GM12878 (cell line): Measurements from ENCODE around the gene TSHZ1. TPM values are rescaled to one million over a fixed set of nuclear protein-coding genes. Genes with fewer than 3 reads are reported as not detected.

ENCODE experiments used
- ATAC-seq: fragments of 200-7000 bp; cut with Tn5 transposase; 3 replicates; pipeline ENCODE4 v1.9.1; 2020; ENCODE audit warnings: mild to moderate bottlenecking, moderate library complexity
- BruUV-seq: library from RNA; stranded (reverse); fragments of 400-500 nt; replicated peaks from 2 replicates; lab custom pipeline; 2021; lab: Mats Ljungman, UMichigan
- CTCF ChIA-PET: fragments of 300-600 bp; sonication (Branson Sonifier 250); formaldehyde crosslinking; extraction: SDS; loops from one replicate; lab custom pipeline; 2021; ENCODE audit warnings: inconsistent platforms; lab: Yijun Ruan, JAX
- POLR2A ChIA-PET: fragments of 350-600 bp; formaldehyde crosslinking; extraction: SDS; loops from one replicate; lab custom pipeline; 2021; ENCODE audit warnings: inconsistent platforms; lab: Charles Lee
- RAD21 ChIA-PET: fragments of 300-600 bp; sonication (Branson Sonifier 250); formaldehyde crosslinking; loops from one replicate; lab custom pipeline; 2023; ENCODE audit warnings: antibody characterized with exemption; ENCODE audit not compliant: unreplicated experiment; lab: Charles Lee
- SMC1A ChIA-PET: fragments of 300-600 bp; sonication (Branson Sonifier 250); formaldehyde crosslinking; loops from one replicate; lab custom pipeline; 2023; ENCODE audit not compliant: unreplicated experiment, uncharacterized antibody; lab: Charles Lee
- DNase-seq: peaks from one replicate; pipeline ENCODE4 v3.0.0-alpha.2; 2011; ENCODE audit warnings: low read depth, low spot score
- FAIRE-seq: peaks from 3 replicates; lab custom pipeline; 2011; peaks lifted over from hg19 to GRCh38; lab: Jason Lieb, UNC
- H2AFZ ChIP-seq: 2 replicates; pipeline ENCODE4 v1.6.0; 2011; ENCODE audit warnings: low read depth, low read length, control low read depth; ENCODE audit not compliant: control insufficient read depth
- H3K27ac ChIP-seq: 2 replicates; pipeline ENCODE4 v1.5.1; 2011; ENCODE audit warnings: control low read depth; ENCODE audit not compliant: control insufficient read depth, insufficient read depth
- H3K27me3 ChIP-seq, 2 experiments: replicated peaks in 1 of 2; 2 replicates each; pipeline versions ENCODE4 v1.6.0 to v1.6.1; 2011; ENCODE audit warnings: low read length in 1 of 2; ENCODE audit not compliant: control insufficient read depth in 2 of 2, insufficient read depth in 2 of 2
- H3K36me3 ChIP-seq, 2 experiments: 2 replicates each; pipeline ENCODE4 v1.5.1; 2011; ENCODE audit warnings: low read length in 1 of 2; ENCODE audit not compliant: control insufficient read depth in 2 of 2, insufficient read depth in 2 of 2
- H3K4me1 ChIP-seq: 2 replicates; pipeline ENCODE4 v1.6.1; 2011; ENCODE audit warnings: mild to moderate bottlenecking, low read length, moderate library complexity, mixed read lengths; ENCODE audit not compliant: control insufficient read depth, insufficient read depth
- H3K4me2 ChIP-seq: 2 replicates; pipeline ENCODE4 v1.6.0; 2011; ENCODE audit warnings: control low read depth; ENCODE audit not compliant: control insufficient read depth, insufficient read depth
- H3K4me3 ChIP-seq: fragments of 200-600 bp; sonication (generic); 2 replicates; pipeline ENCODE4 v1.5.1; 2016
- H3K79me2 ChIP-seq: 2 replicates; pipeline ENCODE4 v1.6.0; 2011; ENCODE audit warnings: low read length; ENCODE audit not compliant: control insufficient read depth, insufficient read depth
- H3K9ac ChIP-seq: 2 replicates; pipeline ENCODE4 v1.8.0; 2011; ENCODE audit warnings: low read length, control low read depth, mixed read lengths; ENCODE audit not compliant: control insufficient read depth, insufficient read depth
- H3K9me3 ChIP-seq: replicated peaks from 3 replicates; pipeline ENCODE4 v1.5.1; 2011; ENCODE audit warnings: mild to moderate bottlenecking, low read length; ENCODE audit not compliant: control insufficient read depth, insufficient read depth
- H4K20me1 ChIP-seq: 2 replicates; pipeline ENCODE4 v1.6.0; 2011; ENCODE audit not compliant: control insufficient read depth, insufficient read depth
- ASH2L ChIP-seq: fragments of 300-600, 200-600 bp; sonication (generic); IDR thresholded peaks from 2 replicates; pipeline ENCODE4 v1.6.1; 2017; ENCODE audit warnings: low read depth, mild to moderate bottlenecking, borderline replicate concordance
- BACH1 ChIP-seq: fragments of 450-650 bp; IDR thresholded peaks from 2 replicates; pipeline ENCODE4 v1.6.1; 2017; ENCODE audit warnings: mild to moderate bottlenecking, borderline replicate concordance
- CHD1 ChIP-seq: IDR thresholded peaks from 2 replicates; pipeline ENCODE4 v1.6.1; 2012; ENCODE audit warnings: low read depth, low read length, improper control_type of control experiment
- HSF1 ChIP-seq: fragments of 150-350 bp; IDR thresholded peaks from 2 replicates; pipeline ENCODE4 v1.6.1; 2014; ENCODE audit warnings: mild to moderate bottlenecking, low read depth, low read length
- JUND ChIP-seq: IDR thresholded peaks from 2 replicates; pipeline ENCODE4 v1.6.1; 2012; ENCODE audit warnings: low read depth, mild to moderate bottlenecking, low read length, improper control_type of control experiment, moderate library complexity
- LARP7 ChIP-seq: fragments of 450-650 bp; IDR thresholded peaks from 2 replicates; pipeline ENCODE4 v1.6.1; 2017; ENCODE audit warnings: mild to moderate bottlenecking
- MEF2A ChIP-seq: IDR thresholded peaks from 2 replicates; pipeline ENCODE4 v1.6.1; 2011; ENCODE audit warnings: low read depth, mild to moderate bottlenecking, low read length, moderate library complexity; ENCODE audit not compliant: insufficient read depth
- MLLT1 ChIP-seq: fragments of 450-650 bp; IDR thresholded peaks from 2 replicates; pipeline ENCODE4 v1.6.1; 2016; ENCODE audit warnings: mild to moderate bottlenecking
- MTA2 ChIP-seq: fragments of 450-650 bp; IDR thresholded peaks from 2 replicates; pipeline ENCODE4 v1.6.1; 2016; ENCODE audit warnings: low read depth, mild to moderate bottlenecking, moderate library complexity
- NRF1 ChIP-seq: conservative IDR thresholded peaks from 2 replicates; pipeline ENCODE4 v1.6.1; 2011; ENCODE audit warnings: mild to moderate bottlenecking, low read depth, low read length, improper control_type of control experiment
- PAX5 ChIP-seq: IDR thresholded peaks from 2 replicates; pipeline ENCODE4 v1.6.1; 2011; ENCODE audit warnings: low read depth, low read length, borderline replicate concordance
- POLR2A ChIP-seq: IDR thresholded peaks from 2 replicates; pipeline ENCODE4 v1.6.1; 2011; ENCODE audit warnings: low read depth, mild to moderate bottlenecking, low read length
- SKIL ChIP-seq: fragments of 450-650 bp; IDR thresholded peaks from 2 replicates; pipeline ENCODE4 v1.6.1; 2017; ENCODE audit warnings: mild to moderate bottlenecking, low read depth, inconsistent platforms; ENCODE audit not compliant: poor library complexity, severe bottlenecking
- SREBF2 ChIP-seq: IDR thresholded peaks from 2 replicates; pipeline ENCODE4 v1.6.1; 2012; ENCODE audit warnings: mild to moderate bottlenecking, low read length
- ZBTB33 ChIP-seq: fragments of 450-650 bp; IDR thresholded peaks from 2 replicates; pipeline ENCODE4 v1.6.1; 2017; ENCODE audit warnings: mild to moderate bottlenecking
- WGBS: methylation state at CpG from one replicate; pipeline ENCODE4 v1.1.6; 2016; ENCODE audit warnings: low lambda C conversion rate; ENCODE audit not compliant: insufficient replicate concordance, insufficient coverage; ENCODE audit errors: missing lambda C conversion rate; 5-methylcytosine and 5-hydroxymethylcytosine counted together
- in situ Hi-C: fragments of 300-500 bp; cut with MboI; formaldehyde crosslinking; loops from 9 replicates; pipeline ENCODE4 v1.14.3; 2018; ENCODE audit warnings: mixed read lengths
- intact Hi-C: fragments of 100-400 bp; cut with micrococcal nuclease; formaldehyde crosslinking; loops from one replicate; pipeline ENCODE4 v1.14.2; 2022; ENCODE audit not compliant: unreplicated experiment
- polyA plus RNA-seq, 11 experiments: library from polyadenylated mRNA; depleted of rRNA in 4 of 11; unstranded in 6 of 11; stranded (reverse) in 5 of 11; fragments of >200 nt; fragmentation: Nextera tagmentation in 4 of 11; fragmentation: Illumina TruSeq in 1 of 11; extraction: Ambion mirVana in 4 of 11; extraction: Trizol in 1 of 11; gene quantifications; 1 replicate in 1 of 11; 2 replicates in 10 of 11; pipeline versions ENCODE4 v1.2.1 to v1.2.3, GENCODE V29; 2011 to 2016; ENCODE audit warnings: inconsistent platforms in 2 of 11, missing spikeins in 2 of 11, low read depth in 1 of 11
- total RNA-seq, 4 experiments: library from RNA; depleted of rRNA in 3 of 4; stranded (reverse); fragments of >200 nt in 3 of 4; fragmentation: Illumina TruSeq in 1 of 4; extraction: Trizol in 1 of 4; gene quantifications; 2 replicates each; pipeline versions ENCODE4 v1.2.1 to v1.2.3, GENCODE V29; 2013 to 2021

The TSHZ1 gene
- total and polyA plus RNA-seq, 10 of the 15 experiments (the other 5 are each of a cell fraction or from before 2014, with no cell fraction given), result 2.2 to 15.2 (median 5.1) TPM

- SMC1A ChIA-PET, result interaction anchor here (1.0 to 2.6 kb wide), 15 partner anchors 9 to 521 kb away, joined by 3 to 17 read pairs (median 4); no protein-coding TSS in a partner anchor
- in situ Hi-C loops, result loop anchor here (10.0 kb wide), 1 partner anchor 302 kb away; no protein-coding TSS in a partner anchor
- DNase-seq, result peak; percentile 64
- H3K4me2 ChIP-seq, result peak overlapping the region; percentile 50
- POLR2A ChIA-PET, result interaction anchor here (0.5 to 1.0 kb wide), 3 partner anchors 37 to 178 kb away, joined by 3 to 9 read pairs (median 6); partner anchors contain the start of gene TSHZ1
- H3K4me3 ChIP-seq, result no peak overlapping the region
- intact Hi-C loops, result loop anchor here (5.0 to 10.0 kb wide), 3 partner anchors 34 to 302 kb away; partner anchors contain the start of gene PTGR3
- no peaks in the 10 kb centered on the region for H4K20me1 ChIP-seq
- FAIRE-seq, result peak; percentile 94
- H3K79me2 ChIP-seq, result no peaks in the 10 kb centered on the region
- H3K27me3 ChIP-seq, result no peaks in the 10 kb centered on the region
- H3K4me1 ChIP-seq, result peaks cover 15% of the 10 kb centered on the region
- no peaks in the 10 kb centered on the region for H3K9me3 ChIP-seq
- 0% methylated on average over 5 of the region's 5 CpGs for WGBS
- no peaks in the 10 kb centered on the region for H3K36me3 ChIP-seq
- peak; percentile 100 for ATAC-seq
- no TSS peak for BruUV-seq
- H3K9ac ChIP-seq, result no peak overlapping the region
- RAD21 ChIA-PET, result interaction anchor here (0.8 to 2.4 kb wide), 10 partner anchors 32 to 520 kb away, joined by 3 to 8 read pairs (median 4); partner anchors contain the start of gene TSHZ1
- CTCF ChIA-PET, result interaction anchor here (0.6 to 2.7 kb wide), 13 partner anchors 33 to 521 kb away, joined by 3 to 12 read pairs (median 4); partner anchors contain the start of genes PTGR3 and TSHZ1
- H2AFZ ChIP-seq, result no peak overlapping the region; the same call in 1 of the 2 replicates
- no peak overlapping the region for H3K27ac ChIP-seq
- TF ChIP-seq POLR2A, result no peak
- TF ChIP-seq ASH2L, result no peak
- no peak for TF ChIP-seq LARP7
- no peak for TF ChIP-seq CHD1
- TF ChIP-seq HSF1, result no peak
- peak; percentile 68 for TF ChIP-seq MTA2
- no peak for TF ChIP-seq JUND
- TF ChIP-seq SREBF2, result no peak
- TF ChIP-seq ZBTB33, result no peak
- TF ChIP-seq MEF2A, result no peak
- no peak for TF ChIP-seq NRF1
- TF ChIP-seq BACH1, result no peak; the same call in 1 of the 2 replicates
- 0 out of 2 replicates have a peak, but pooled peaks have one; percentile 31 for TF ChIP-seq MLLT1
- TF ChIP-seq PAX5, result no peak
- no peak for TF ChIP-seq SKIL
Observed at GRCh38 chr18:75173125-75173432, 37.5 kb upstream of the TSHZ1 start.
